SK-N-SH (cell line): ENCODE measurements around the gene NBEAL1. TPM values are rescaled to one million over a fixed set of nuclear protein-coding genes. Genes with fewer than 3 reads are reported as not detected.

Source experiments
- CTCF ChIA-PET: fragments of 300-600, 350-600 bp; formaldehyde crosslinking; extraction: SDS; loops from one replicate; lab custom pipeline; 2021; lab: Yijun Ruan, JAX
- POLR2A ChIA-PET: fragments of 350-600 bp; sonication (Branson Sonifier 250); formaldehyde crosslinking; extraction: SDS; loops from one replicate; lab custom pipeline; 2020; ENCODE audit warnings: antibody characterized with exemption, inconsistent platforms; lab: Yijun Ruan, JAX
- DNase-seq: peaks from one replicate; pipeline ENCODE4 v3.0.0; 2012
- H2AFZ ChIP-seq: fragments of 200-600 bp; sonication (generic); 2 replicates; pipeline ENCODE4 v1.8.1; 2016; ENCODE audit warnings: antibody characterized with exemption, mild to moderate bottlenecking, low read depth
- H3F3A ChIP-seq: fragments of 200-600 bp; sonication (generic); replicated peaks from 2 replicates; pipeline ENCODE3; 2016; ENCODE audit warnings: antibody characterized with exemption, mild to moderate bottlenecking; ENCODE audit not compliant: insufficient read depth
- H3K27ac ChIP-seq, 2 experiments: fragments of 200-500 bp in 1 of 2; fragments of 200-600 bp in 1 of 2; sonication (Bioruptor generic) in 1 of 2; sonication (generic), shearing (Covaris generic) in 1 of 2; 2 replicates each; pipeline versions ENCODE4 v1.5.1 to v1.6.1; 2014 to 2016; ENCODE audit warnings: low read depth in 2 of 2, inconsistent platforms in 1 of 2, low read length in 1 of 2, mild to moderate bottlenecking in 1 of 2, mixed read lengths in 1 of 2
- H3K27me3 ChIP-seq: fragments of 200-600 bp; sonication (generic), shearing (Covaris generic); 2 replicates; pipeline ENCODE4 v1.6.1; 2016; ENCODE audit warnings: mixed run types; ENCODE audit not compliant: insufficient read depth
- H3K36me3 ChIP-seq, 2 experiments: fragments of 200-500 bp in 1 of 2; fragments of 200-600 bp in 1 of 2; sonication (Bioruptor generic) in 1 of 2; sonication (generic) in 1 of 2; replicated peaks in 1 of 2; 2 replicates each; pipeline versions ENCODE3 to v1.5.1; 2014 to 2016; ENCODE audit warnings: low read length in 1 of 2, mild to moderate bottlenecking in 1 of 2; ENCODE audit not compliant: insufficient read depth in 2 of 2, control insufficient read depth in 1 of 2
- H3K4me1 ChIP-seq, 2 experiments: fragments of 200-500 bp in 1 of 2; fragments of 200-600 bp in 1 of 2; sonication (Bioruptor generic) in 1 of 2; sonication (generic), shearing (Covaris generic) in 1 of 2; 2 replicates each; pipeline versions ENCODE4 v1.5.1 to v1.6.1; 2014 to 2016; ENCODE audit warnings: low read depth in 1 of 2, low read length in 1 of 2, mixed run types in 1 of 2; ENCODE audit not compliant: insufficient read depth in 2 of 2, control insufficient read depth in 1 of 2
- H3K4me2 ChIP-seq: fragments of 200-600 bp; sonication (generic), shearing (Covaris generic); 2 replicates; pipeline ENCODE4 v1.6.1; 2017; ENCODE audit warnings: mixed run types
- H3K4me3 ChIP-seq, 2 experiments: fragments of 200-500 bp in 1 of 2; fragments of 200-600 bp in 1 of 2; sonication (Bioruptor generic) in 1 of 2; sonication (generic), shearing (Covaris generic) in 1 of 2; 2 replicates each; pipeline versions ENCODE4 v1.5.1 to v1.8.1; 2014 to 2016; ENCODE audit warnings: low read depth in 2 of 2, inconsistent platforms in 1 of 2, low read length in 1 of 2, mild to moderate bottlenecking in 1 of 2, mixed read lengths in 1 of 2, moderate library complexity in 1 of 2
- H3K79me2 ChIP-seq: fragments of 200-600 bp; sonication (generic); 2 replicates; pipeline ENCODE4 v1.8.1; 2017; ENCODE audit warnings: mild to moderate bottlenecking; ENCODE audit not compliant: insufficient read depth
- H3K9ac ChIP-seq: fragments of 200-600 bp; sonication (generic); 2 replicates; pipeline ENCODE4 v1.6.1; 2017; ENCODE audit warnings: mixed run types
- H3K9me2 ChIP-seq: fragments of 200-600 bp; sonication (generic); 2 replicates; pipeline ENCODE4 v1.6.1; 2017; ENCODE audit warnings: mixed run types
- H3K9me3 ChIP-seq: fragments of 200-600 bp; sonication (generic); 2 replicates; pipeline ENCODE4 v1.6.1; 2017; ENCODE audit warnings: mixed run types, mild to moderate bottlenecking, moderate library complexity
- H4K20me1 ChIP-seq: fragments of 200-600 bp; sonication (generic); 2 replicates; pipeline ENCODE4 v1.6.1; 2017; ENCODE audit warnings: mild to moderate bottlenecking, mixed run types; ENCODE audit not compliant: insufficient read depth
- CHD2 ChIP-seq: fragments of 150-350 bp; IDR thresholded peaks from 2 replicates; pipeline ENCODE4 v1.6.1; 2018; ENCODE audit warnings: low read length; ENCODE audit not compliant: partially characterized antibody
- CTCF ChIP-seq: fragments of 200-600 bp; sonication (generic); IDR thresholded peaks from 2 replicates; pipeline ENCODE4 v1.6.1; 2017; ENCODE audit warnings: antibody characterized with exemption, mild to moderate bottlenecking, moderate library complexity
- ELF1 ChIP-seq: IDR thresholded peaks from 2 replicates; pipeline ENCODE4 v1.4.0; 2012
- EZH2phosphoT487 ChIP-seq: fragments of 200-600 bp; sonication (generic); IDR thresholded peaks from 2 replicates; pipeline ENCODE4 v1.6.1; 2017; ENCODE audit warnings: low read depth, mixed run types, mild to moderate bottlenecking, antibody characterized with exemption, moderate library complexity, borderline replicate concordance
- FOXJ3 ChIP-seq: sonication (generic); formaldehyde crosslinking; IDR thresholded peaks from 2 replicates; pipeline ENCODE4 v1.5.1; 2020; ENCODE audit warnings: mild to moderate bottlenecking, missing genetic modification reagents
- GABPA ChIP-seq: IDR thresholded peaks from 2 replicates; pipeline ENCODE4 v1.4.0; 2012; ENCODE audit warnings: low read depth, mild to moderate bottlenecking
- MEF2A ChIP-seq: IDR thresholded peaks from 2 replicates; pipeline ENCODE4 v1.4.0; 2012; ENCODE audit warnings: low read depth, borderline replicate concordance
- MXI1 ChIP-seq: IDR thresholded peaks from 2 replicates; pipeline ENCODE4 v1.6.1; 2012; ENCODE audit warnings: mild to moderate bottlenecking, low read depth, low read length, improper control_type of control experiment
- NRF1 ChIP-seq: IDR thresholded peaks from 2 replicates; pipeline ENCODE4 v1.6.1; 2012; ENCODE audit warnings: low read depth, mild to moderate bottlenecking, low read length
- PBX3 ChIP-seq: IDR thresholded peaks from 2 replicates; pipeline ENCODE4; 2012
- TCF12 ChIP-seq: IDR thresholded peaks from 2 replicates; pipeline ENCODE4 v1.4.0; 2012
- TEAD4 ChIP-seq: IDR thresholded peaks from 2 replicates; pipeline ENCODE4 v1.4.0; 2012; ENCODE audit warnings: mild to moderate bottlenecking, borderline replicate concordance; ENCODE audit not compliant: insufficient read depth
- USF2 ChIP-seq: fragments of 150-350 bp; IDR thresholded peaks from 2 replicates; pipeline ENCODE4 v1.6.1; 2017; ENCODE audit warnings: antibody characterized with exemption, low read length, low read depth, borderline replicate concordance
- ZBTB33 ChIP-seq: IDR thresholded peaks from 2 replicates; pipeline ENCODE4 v1.4.0; 2012; ENCODE audit warnings: low read depth, borderline replicate concordance
- WGBS: methylation state at CpG from one replicate; pipeline ENCODE4 v1.1.6; 2017; ENCODE audit warnings: low lambda C conversion rate; 5-methylcytosine and 5-hydroxymethylcytosine counted together
- polyA plus RNA-seq, 3 experiments: library from polyadenylated mRNA; depleted of rRNA; stranded (reverse); fragments of >200 nt; gene quantifications; 2 replicates each; pipeline ENCODE4 v1.2.3, GENCODE V29; 2012

Gene NBEAL1
- polyA plus RNA-seq, 1 of the 3 experiments (the other 2 are of a cell fraction), result 3.3 TPM

GRCh38 chr2:203240491-203240890, 225.8 kb downstream of the NBEAL1 start (continued):
- no peak for TF ChIP-seq CTCF
- no peak for TF ChIP-seq EZH2phosphoT487
- TF ChIP-seq ELF1, result no peak
- TF ChIP-seq GABPA, result no peak
- TF ChIP-seq ZBTB33, result no peak
- TF ChIP-seq CHD2, result no peak

- no peak for DNase-seq
- no peaks in the 10 kb centered on the region for H3K9me2 ChIP-seq
- no peaks in the 10 kb centered on the region for H3K9me3 ChIP-seq
- peaks cover 77% of the 10 kb centered on the region for H3K79me2 ChIP-seq
- peaks cover 0 to 9% of the 10 kb centered on the region in 2 experiments; a peak in 1 of 4 replicates for H3K4me1 ChIP-seq
- H3F3A ChIP-seq, result peaks cover 16% of the 10 kb centered on the region
- no peak overlapping the region for H2AFZ ChIP-seq
- no peak overlapping the region for H3K27ac ChIP-seq
- ChIA-PET CTCF (interaction anchor here (1.9 kb wide), 1 partner anchor 17 kb away, joined by 4 read pairs; no protein-coding TSS in a partner anchor), POLR2A (interaction anchor here (0.6 kb wide), 1 partner anchor 60 kb away, joined by 3 read pairs; no protein-coding TSS in a partner anchor)
- no peak overlapping the region for H3K9ac ChIP-seq
- H4K20me1 ChIP-seq, result no peaks in the 10 kb centered on the region
- H3K36me3 ChIP-seq, result peaks cover 0 to 36% of the 10 kb centered on the region in 2 experiments
- H3K4me3 ChIP-seq, result no peak overlapping the region
- no peak for TF ChIP-seq PBX3
- no peak for TF ChIP-seq NRF1
- no peak for TF ChIP-seq TEAD4
- TF ChIP-seq CHD2, result no peak
- no peak for TF ChIP-seq MXI1
- no peak for TF ChIP-seq USF2
- TF ChIP-seq FOXJ3 (CRISPR knock-in tag), result no peak
- no peak for TF ChIP-seq TCF12
- TF ChIP-seq MEF2A, result no peak
- no peaks in the 10 kb centered on the region for H3K27me3 ChIP-seq
- H3K4me2 ChIP-seq, result no peak overlapping the region
- over 99% methylated on average over 6 of the region's 6 CpGs for WGBS
These were observed 227.8 kb downstream of the NBEAL1 start for GRCh38 chr2:203242518-203242917.
